ENCODE measurements around the gene ACAA2.
"Not testable (repeated sequence)": the region's sequence is repeated elsewhere in the genome, so short reads cannot be mapped to it uniquely, and the experiment has no call there.

ACAA2 gene

DNA sequence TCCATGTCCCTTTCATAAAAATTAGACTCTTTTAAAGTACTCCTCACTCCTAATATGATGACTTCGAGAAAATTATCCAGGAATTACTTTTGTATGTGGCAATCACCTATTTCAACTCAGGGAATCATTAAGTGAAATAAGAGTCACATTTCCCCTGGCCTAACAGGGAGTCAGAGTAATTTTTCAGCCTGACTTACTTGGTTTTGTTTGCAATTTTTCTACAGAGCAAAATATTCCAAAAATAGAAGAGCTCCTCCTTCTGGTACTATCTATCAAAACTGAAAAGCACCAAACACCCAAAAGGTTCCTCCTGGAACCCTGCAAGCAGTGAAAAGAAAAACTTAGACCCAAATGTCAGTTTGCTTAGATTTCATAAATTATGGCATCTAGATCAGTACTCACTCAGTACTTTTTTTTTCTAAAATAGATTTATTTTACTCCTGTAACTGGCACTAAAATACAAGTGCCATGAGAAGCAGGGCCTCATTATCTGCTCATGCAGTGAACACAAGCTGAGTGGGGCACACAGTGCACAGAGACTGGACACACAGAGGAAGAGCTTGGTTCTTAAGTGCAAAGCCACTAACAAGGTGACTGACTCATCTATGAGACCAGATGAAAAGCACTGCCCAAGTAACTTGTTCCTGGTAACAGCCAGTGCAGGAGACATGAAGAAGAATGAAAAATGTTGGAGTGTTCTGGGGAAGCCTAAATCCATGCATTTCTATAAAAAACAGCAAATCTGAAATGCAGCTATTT lies 28.7 kb downstream of the ACAA2 start:
- no peak for DNase-seq (ENCODE audit: extremely low read depth, low read depth)
- no peak for TF ChIP-seq CTCF (IDR thresholded peaks at IDR 0.05; ENCODE audit: low read depth, low read length, missing control alignments)
- no peak overlapping the region for H3K4me3 ChIP-seq (replicated peaks; ENCODE audit: low read depth, low read length)

- DNase-seq (ENCODE audit: extremely low read depth, low read depth); H3K4me3 ChIP-seq (replicated peaks; ENCODE audit: low read depth, low read length): not testable (repeated sequence)
Measured at GRCh38 chr18:49783631-49784030, 29.7 kb downstream of the ACAA2 start.

DNA sequence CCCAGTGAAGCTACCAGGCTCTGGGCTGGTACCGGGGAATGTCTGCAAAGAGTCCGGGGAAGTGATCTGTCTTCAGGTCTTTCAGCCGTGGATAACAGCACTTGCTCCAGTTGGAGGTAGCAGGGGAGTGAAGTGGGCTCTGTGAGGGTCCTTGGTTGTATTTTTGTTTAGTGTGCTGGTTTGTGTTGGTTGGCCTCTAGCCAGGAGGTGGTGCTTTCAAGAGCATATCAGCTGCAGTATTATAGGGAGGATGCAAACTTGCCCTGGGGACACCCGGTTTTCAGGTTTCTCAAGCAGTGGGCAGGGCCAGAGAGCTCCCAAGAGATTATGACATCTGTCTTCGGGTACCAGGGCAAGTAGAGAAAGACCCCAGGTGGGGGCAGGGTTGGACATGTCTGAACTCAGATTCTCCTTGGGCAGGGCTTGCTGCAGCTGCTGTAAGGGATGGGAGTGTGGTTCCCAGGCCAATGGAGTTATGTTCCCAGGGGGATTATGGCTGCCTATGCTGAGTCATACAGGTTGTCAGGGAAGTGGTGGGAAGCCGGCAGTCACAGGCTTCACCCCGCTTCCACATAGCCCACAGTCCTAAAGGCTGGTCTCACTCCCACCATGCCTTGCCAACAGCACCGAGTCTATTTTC lies 34.4 kb downstream of the ACAA2 start:
- DNase-seq (ENCODE audit: extremely low read depth, low read depth), result no peak
- TF ChIP-seq CTCF (IDR thresholded peaks at IDR 0.05; ENCODE audit: low read depth, low read length, missing control alignments), result no peak
- H3K4me3 ChIP-seq (replicated peaks; ENCODE audit: low read depth, low read length), result no peak overlapping the region

DNA sequence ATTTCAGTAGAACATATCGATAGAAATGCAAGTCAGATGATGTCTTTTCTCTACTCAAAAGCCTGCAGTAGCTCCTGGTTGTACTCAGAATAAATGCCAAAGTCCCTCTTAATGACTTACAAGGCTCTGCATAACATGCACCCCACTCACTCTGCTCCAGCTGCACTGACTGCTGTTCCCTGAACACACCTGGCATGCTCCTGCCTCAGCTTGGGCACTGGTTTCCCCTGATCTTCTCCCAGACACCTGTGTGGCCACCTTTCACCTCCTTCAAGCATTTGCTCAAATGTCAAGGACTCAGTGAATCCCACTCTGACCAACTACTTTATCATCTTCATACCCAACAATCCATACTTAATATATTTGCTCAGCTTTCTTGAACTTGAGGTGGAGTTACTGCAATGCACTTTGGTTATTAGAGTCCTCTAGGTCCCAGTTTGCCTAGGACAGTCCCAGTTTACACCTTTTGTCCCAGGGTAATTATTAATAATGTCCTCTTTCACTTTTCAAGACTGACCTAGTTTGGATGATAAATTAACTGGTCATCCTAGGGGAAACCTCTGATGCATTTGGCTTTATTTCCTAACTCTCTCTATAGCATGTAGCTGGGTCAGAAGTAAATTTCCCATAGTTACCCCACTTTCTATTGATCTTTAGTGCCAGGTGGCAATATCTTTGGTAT lies 44.1 kb downstream of the ACAA2 start:
- no peak overlapping the region for H3K4me3 ChIP-seq (replicated peaks; ENCODE audit: low read depth, low read length)
- no peak for TF ChIP-seq CTCF (IDR thresholded peaks at IDR 0.05; ENCODE audit: low read depth, low read length, missing control alignments)
- no peak for DNase-seq (ENCODE audit: extremely low read depth, low read depth)

GRCh38 chr18:49768051-49768391 lies 45.3 kb downstream of the ACAA2 start:
- H3K4me3 ChIP-seq (replicated peaks; ENCODE audit: low read depth, low read length), result no peak overlapping the region
- TF ChIP-seq CTCF (IDR thresholded peaks at IDR 0.05; ENCODE audit: low read depth, low read length, missing control alignments), result peak; percentile 82
- DNase-seq (ENCODE audit: extremely low read depth, low read depth), result no peak

DNA sequence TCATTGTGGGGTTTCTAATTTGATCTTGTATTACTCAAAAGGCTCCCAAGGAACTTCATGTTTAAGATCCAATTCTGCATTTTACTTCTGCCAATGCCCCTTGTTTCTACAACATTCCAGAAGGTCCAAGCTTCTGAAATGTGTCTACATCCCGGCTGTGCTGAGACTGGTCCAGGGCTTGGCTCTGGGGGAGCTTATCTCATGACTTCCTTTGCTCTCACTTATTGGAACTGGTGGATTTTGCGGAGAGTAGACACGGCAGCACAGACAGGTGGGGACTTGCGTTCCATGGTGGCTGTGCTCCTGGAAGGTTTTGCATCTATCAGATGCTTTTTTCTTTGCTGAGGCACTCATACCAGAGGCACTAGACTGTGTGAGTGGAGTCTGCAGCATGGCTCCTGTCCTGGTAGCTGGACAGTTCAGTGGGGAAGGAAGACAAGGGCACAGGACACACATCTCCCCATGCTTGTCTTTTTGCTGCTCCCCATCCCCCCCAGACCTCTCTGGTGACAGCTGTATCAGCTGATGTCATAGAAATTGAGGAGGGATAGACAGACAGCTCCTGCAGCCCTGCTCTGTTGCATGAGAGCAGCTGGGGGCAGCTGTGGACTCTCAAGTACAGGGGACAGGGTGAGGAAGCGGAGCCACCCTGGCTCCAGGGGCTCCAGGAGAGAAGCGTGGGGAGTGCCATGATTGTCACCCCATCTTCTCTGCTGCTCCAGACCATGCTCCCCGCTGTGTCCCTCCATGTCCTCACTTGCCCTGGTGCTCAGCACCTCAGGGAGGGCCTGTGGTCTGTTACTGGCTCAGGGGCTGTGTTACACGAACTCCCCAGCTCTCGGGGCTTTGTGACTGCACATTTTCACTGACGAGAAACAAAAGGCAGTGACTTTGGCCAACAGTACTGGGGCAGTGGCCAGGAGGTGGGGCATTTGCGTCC lies 46.0 kb downstream of the ACAA2 start:
- no peak overlapping the region for H3K4me3 ChIP-seq (replicated peaks; ENCODE audit: low read depth, low read length)
- TF ChIP-seq CTCF (IDR thresholded peaks at IDR 0.05; ENCODE audit: low read depth, low read length, missing control alignments), result no peak
- no peak for DNase-seq (ENCODE audit: extremely low read depth, low read depth)

All from HFF-Myc (cell line).